Stimulated activated CD4-positive, alpha-beta T cell treated with anti-CD3 and anti-CD28 coated beads, Interleukin-15, amount 100 ng/mL, for 1 hour (primary cell): Measurements from ENCODE around the gene AP2S1.
"Not testable (repeated sequence)": the region's sequence is repeated elsewhere in the genome, so short reads cannot be mapped to it uniquely, and the experiment has no call there.

Source experiments
- DNase-seq, 2 donors: peaks; one replicate each; pipeline ENCODE4 v3.0.0-alpha.2; 2020; ENCODE audit warnings: low read depth in 1 of 2, low spot score in 1 of 2

Gene AP2S1

GRCh38 chr19:46809534-46810272 is 40.9 kb downstream of the AP2S1 start:
- DNase-seq: no peak

DNA sequence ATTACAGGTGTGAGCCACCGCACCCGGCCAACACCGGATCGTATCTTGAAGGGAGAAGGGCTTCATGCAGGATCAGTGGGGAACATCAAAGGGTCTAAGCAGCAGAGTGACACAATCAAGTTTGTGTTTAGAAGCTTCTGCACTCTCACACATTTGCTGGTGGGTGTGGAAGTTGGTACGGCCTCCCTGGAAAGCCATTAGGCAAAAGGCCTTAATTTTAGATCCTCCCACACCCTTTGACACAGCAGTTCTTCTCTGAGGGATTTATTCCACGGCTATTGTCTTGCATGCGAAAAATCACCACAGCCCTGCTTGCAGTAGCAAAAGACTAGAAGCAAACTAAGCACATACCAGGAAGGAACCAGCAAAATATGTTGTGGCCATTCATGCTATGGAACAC is 44.0 kb downstream of the AP2S1 start:
- DNase-seq: no peak

DNA sequence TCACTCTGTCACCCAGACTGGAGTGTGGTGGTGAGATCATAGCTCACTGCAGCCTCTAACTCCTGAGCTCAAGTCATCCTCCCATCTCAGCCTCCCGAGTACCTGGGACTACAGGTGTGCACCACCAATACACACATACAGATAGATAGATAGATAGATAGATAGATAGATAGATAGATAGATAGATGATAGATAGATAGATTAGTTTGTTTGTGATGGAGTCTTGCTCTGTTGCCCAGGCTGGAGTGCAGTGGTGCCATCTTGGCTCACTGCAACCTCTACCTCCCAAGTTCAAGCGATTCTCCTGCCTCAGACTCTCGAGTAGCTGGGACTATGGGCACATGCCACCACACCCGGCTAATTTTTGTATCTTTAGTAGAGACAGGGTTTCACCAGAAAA is 46.2 kb downstream of the AP2S1 start:
- DNase-seq: not testable (repeated sequence)

DNA sequence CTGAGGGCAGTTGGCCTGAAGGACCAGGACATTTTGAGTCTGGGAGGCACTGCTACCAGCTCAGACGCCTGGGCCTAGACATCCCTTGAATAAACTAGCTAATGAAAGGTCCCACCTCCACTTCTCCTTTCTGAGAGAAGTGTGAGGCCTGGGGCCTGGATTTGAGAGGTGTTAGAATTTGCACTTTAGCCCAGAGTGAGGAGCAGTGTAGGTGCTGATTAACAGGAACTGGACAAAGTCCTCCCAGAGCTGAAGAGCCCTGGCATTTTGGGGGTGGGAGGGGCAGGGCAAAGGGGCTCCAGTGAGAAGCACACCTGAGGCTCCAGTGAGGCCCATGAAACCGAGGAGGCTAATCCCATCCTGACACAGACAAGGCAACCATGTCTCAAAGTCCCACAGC is 47.1 kb downstream of the AP2S1 start:
- DNase-seq: no peak

DNA sequence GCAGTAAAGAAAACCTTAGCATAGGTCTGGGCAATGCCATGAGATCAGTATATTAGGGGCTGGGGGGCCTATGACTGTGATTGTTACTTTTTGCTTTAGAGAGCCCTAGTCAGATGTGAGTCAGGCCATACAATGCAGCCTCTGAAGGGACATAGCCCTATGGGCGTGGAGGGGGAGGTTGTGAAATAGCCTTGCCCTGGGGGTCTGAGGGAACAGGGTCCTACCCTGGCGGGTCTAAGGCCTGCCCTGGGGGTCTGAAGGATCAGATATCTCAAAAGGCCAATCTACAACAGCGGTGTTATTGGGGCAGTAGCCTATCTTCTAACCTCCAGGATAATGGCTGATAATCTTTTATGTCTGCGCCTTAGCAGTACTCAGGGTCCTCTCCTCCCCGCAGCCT is 48.5 kb downstream of the AP2S1 start:
- no peak for DNase-seq

DNA sequence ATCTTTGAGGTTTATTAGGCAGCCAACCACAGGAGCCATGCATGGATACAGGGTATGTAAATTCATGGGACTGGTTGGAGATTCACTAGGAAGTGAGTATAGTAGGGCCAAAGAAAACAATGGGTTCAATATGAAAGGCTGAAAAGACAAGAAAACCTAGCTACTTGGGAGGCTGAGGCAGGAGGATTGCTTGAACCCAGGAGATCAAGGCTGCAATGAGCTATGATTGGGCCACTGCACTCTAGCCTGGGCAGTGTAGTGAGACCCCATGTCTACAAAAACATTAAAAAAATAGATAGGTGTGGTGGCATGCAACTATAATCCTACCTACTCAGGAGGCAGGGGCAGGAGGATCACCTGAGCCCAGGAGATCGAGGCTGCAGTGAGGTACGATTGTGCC is 51.9 kb downstream of the AP2S1 start:
- no peak for DNase-seq

GRCh38 chr19:46797881-46798280 is 52.8 kb downstream of the AP2S1 start:
- no peak for DNase-seq

GRCh38 chr19:46791944-46792343 is 58.7 kb downstream of the AP2S1 start:
- DNase-seq: no peak

- no peak for DNase-seq
Observed at GRCh38 chr19:46789371-46789770, 61.3 kb downstream of the AP2S1 start.

DNA sequence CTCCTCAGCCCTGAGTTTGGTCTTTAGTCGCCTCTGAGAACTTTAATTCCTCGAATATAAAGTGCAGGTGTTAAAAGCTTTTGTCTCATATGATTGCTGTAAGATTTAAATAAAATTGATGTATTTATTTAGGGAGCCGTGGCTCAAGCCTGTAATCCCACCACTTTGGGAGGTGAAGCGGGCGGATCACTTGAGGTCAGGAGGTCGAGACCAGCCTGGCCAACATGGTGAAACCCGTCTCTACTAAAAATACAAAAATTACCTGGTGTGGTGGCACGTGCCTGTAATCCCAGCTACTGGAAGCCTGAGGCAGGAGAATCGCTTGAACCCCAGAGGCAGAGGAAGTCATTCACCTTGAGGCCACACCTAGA is 61.7 kb downstream of the AP2S1 start:
- DNase-seq: no peak

DNA sequence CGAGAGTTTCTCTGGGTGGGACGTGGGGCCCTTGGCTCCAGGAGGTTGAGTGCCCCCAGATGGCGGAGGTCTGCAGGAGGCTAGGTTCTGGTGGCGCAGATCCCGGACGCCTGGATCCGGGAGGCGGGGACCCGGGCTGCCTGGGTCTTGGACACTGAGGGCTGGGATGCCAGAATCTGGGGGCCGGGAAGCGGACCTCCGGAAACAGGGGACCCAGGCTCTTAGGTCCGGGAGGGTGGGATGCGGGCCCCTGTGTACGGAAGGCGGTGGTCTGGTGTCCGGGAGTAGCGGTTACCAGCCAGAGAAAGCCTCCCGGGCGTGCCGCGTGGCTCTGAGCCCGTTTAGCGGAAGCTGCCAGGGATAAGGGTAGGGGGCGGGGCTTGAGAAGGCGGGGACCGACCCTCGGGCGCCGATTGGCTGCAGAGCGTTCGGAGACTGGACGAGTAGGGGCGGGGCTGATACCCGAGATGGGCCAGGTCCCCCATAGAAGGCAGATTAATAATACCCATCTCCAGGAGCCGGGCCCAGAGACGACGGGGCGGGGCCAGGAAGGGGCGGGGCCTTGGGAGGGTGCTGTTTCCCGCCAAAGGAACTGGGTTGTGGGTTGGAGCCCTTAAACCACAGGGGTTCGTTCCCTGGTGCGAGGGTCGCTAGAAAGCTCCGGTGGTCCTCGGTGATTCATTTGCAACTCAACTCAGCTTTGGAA is 62.2 kb downstream of the AP2S1 start, which contains the start of gene SLC1A5:
TSS of gene SLC1A5 (minus strand) at position 333 of the 706 bp plus-strand sequence. CDS start 629 bp downstream, outside the sequence.
- peak; percentile 94 to 99 for DNase-seq
